Measurements from ENCODE around the gene INTS15. TPM values are rescaled to one million over a fixed set of nuclear protein-coding genes. Genes with fewer than 3 reads are reported as not detected.
A peak's percentile ranks its signal among the peaks of the same experiment; 100 is the strongest.

The INTS15 gene
- total and polyA plus RNA-seq, 2 donors from 2014 or later, result 16.9 to 26.7 TPM

- no peaks in the 10 kb centered on the region for H3K9me3 ChIP-seq (ENCODE audit: control insufficient read depth in 2 of 3, insufficient read depth in 1 of 3, low read length in 3 of 3)
- TF ChIP-seq CTCF (IDR thresholded peaks at IDR 0.05; ENCODE audit: borderline replicate concordance, extremely low read depth, insufficient read depth), result no peak
- no peak for FAIRE-seq
Observed at GRCh38 chr7:6553448-6554044, 36.3 kb upstream of the INTS15 start.

DNA sequence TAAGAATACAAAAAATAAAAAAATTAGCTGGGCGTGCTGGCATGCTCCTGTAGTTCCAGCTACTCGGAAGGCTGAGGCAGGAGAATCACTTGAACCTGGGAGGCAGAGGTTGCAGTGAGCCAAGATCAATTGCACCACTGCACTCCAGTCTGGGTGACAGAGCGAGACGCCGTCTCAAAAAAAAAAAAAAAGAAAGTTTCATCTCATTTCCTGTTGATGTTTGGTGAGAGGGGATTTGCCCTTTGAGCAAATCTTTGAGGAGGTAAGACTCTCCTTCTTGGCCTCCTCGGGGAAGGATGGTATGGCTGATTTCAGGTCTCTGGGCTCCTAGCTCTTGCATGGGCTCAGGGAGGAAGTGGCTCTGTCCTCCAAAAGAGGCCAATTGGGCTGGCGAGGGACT lies 35.0 kb upstream of the INTS15 start:
- Histone ChIP-seq H3K4me1 (ENCODE audit: control insufficient read depth in 2 of 3, insufficient read depth in 2 of 3, low read depth in 1 of 3, low read length in 3 of 3) (no peaks in the 10 kb centered on the region), H3K9me3 (ENCODE audit: control insufficient read depth in 2 of 3, insufficient read depth in 1 of 3, low read length in 3 of 3) (no peaks in the 10 kb centered on the region), H3K27ac (ENCODE audit: low read depth in 2 of 2, low read length in 2 of 2) (no peak overlapping the region), H3K4me3 (ENCODE audit: low read length in 3 of 3) (no peak overlapping the region), H3K27me3 (ENCODE audit: control insufficient read depth, insufficient read depth, low read length) (no peaks in the 10 kb centered on the region), H3K36me3 (ENCODE audit: control insufficient read depth in 2 of 3, insufficient read depth in 3 of 3, low read length in 3 of 3) (no peaks in the 10 kb centered on the region), H3K9ac (ENCODE audit: low read length in 3 of 3) (no peak overlapping the region)
- no peak for TF ChIP-seq CTCF (IDR thresholded peaks at IDR 0.05; ENCODE audit: borderline replicate concordance, extremely low read depth, insufficient read depth)
- DNase-seq (no peak), FAIRE-seq (no peak)
- intact Hi-C loops (cut with DNase I), result no loop called here

More at GRCh38 chr7:6553448-6554044, 36.3 kb upstream of the INTS15 start:
- H3K4me3 ChIP-seq (ENCODE audit: low read length in 3 of 3), result no peak overlapping the region
- no peak overlapping the region for H3K9ac ChIP-seq (ENCODE audit: low read length in 3 of 3)
- no peak overlapping the region for H3K27ac ChIP-seq (ENCODE audit: low read depth in 2 of 2, low read length in 2 of 2)
- H3K27me3 ChIP-seq (ENCODE audit: control insufficient read depth, insufficient read depth, low read length), result no peaks in the 10 kb centered on the region
- intact Hi-C loops (cut with DNase I), result no loop called here
- no peaks in the 10 kb centered on the region for H3K4me1 ChIP-seq (ENCODE audit: control insufficient read depth in 2 of 3, insufficient read depth in 2 of 3, low read depth in 1 of 3, low read length in 3 of 3)
- no peak for DNase-seq
- no peaks in the 10 kb centered on the region for H3K36me3 ChIP-seq (ENCODE audit: control insufficient read depth in 2 of 3, insufficient read depth in 3 of 3, low read length in 3 of 3)

- Histone ChIP-seq H3K9ac (ENCODE audit: low read length in 3 of 3) (no peak overlapping the region), H3K36me3 (ENCODE audit: control insufficient read depth in 2 of 3, insufficient read depth in 3 of 3, low read length in 3 of 3) (no peaks in the 10 kb centered on the region), H3K27me3 (ENCODE audit: control insufficient read depth, insufficient read depth, low read length) (no peaks in the 10 kb centered on the region), H3K9me3 (ENCODE audit: control insufficient read depth in 2 of 3, insufficient read depth in 1 of 3, low read length in 3 of 3) (no peaks in the 10 kb centered on the region), H3K4me1 (ENCODE audit: control insufficient read depth in 2 of 3, insufficient read depth in 2 of 3, low read depth in 1 of 3, low read length in 3 of 3) (no peaks in the 10 kb centered on the region), H3K27ac (ENCODE audit: low read depth in 2 of 2, low read length in 2 of 2) (no peak overlapping the region), H3K4me3 (ENCODE audit: low read length in 3 of 3) (no peak overlapping the region)
- no peak for TF ChIP-seq CTCF (IDR thresholded peaks at IDR 0.05; ENCODE audit: borderline replicate concordance, extremely low read depth, insufficient read depth)
- intact Hi-C loops (cut with DNase I), result no loop called here
- FAIRE-seq (no peak), DNase-seq (no peak)
Observed at GRCh38 chr7:6556196-6556595, 33.6 kb upstream of the INTS15 start.

- DNase-seq, result peak in 2 of 5 donors; percentile 24 to 58
- H3K4me1 ChIP-seq (ENCODE audit: control insufficient read depth in 2 of 3, insufficient read depth in 2 of 3, low read depth in 1 of 3, low read length in 3 of 3), result no peaks in the 10 kb centered on the region
Observed at GRCh38 chr7:6558837-6559236, 31.0 kb upstream of the INTS15 start.

More at GRCh38 chr7:6558837-6559236, 31.0 kb upstream of the INTS15 start:
- H3K9me3 ChIP-seq (ENCODE audit: control insufficient read depth in 2 of 3, insufficient read depth in 1 of 3, low read length in 3 of 3), result no peaks in the 10 kb centered on the region
- intact Hi-C loops (cut with DNase I), result no loop called here
- no peaks in the 10 kb centered on the region for H3K36me3 ChIP-seq (ENCODE audit: control insufficient read depth in 2 of 3, insufficient read depth in 3 of 3, low read length in 3 of 3)
- no peak overlapping the region for H3K27ac ChIP-seq (ENCODE audit: low read depth in 2 of 2, low read length in 2 of 2)
- FAIRE-seq, result no peak
- TF ChIP-seq CTCF (IDR thresholded peaks at IDR 0.05; ENCODE audit: borderline replicate concordance, extremely low read depth, insufficient read depth), result no peak
- no peaks in the 10 kb centered on the region for H3K27me3 ChIP-seq (ENCODE audit: control insufficient read depth, insufficient read depth, low read length)
- H3K9ac ChIP-seq (ENCODE audit: low read length in 3 of 3), result no peak overlapping the region
- no peak overlapping the region for H3K4me3 ChIP-seq (ENCODE audit: low read length in 3 of 3)
